Measurements from ENCODE around the gene USF3. TPM values are rescaled to one million over a fixed set of nuclear protein-coding genes. Genes with fewer than 3 reads are reported as not detected.

USF3 gene
- total RNA-seq, 2 donors from 2014 or later, result 22.2 to 25.3 TPM

GRCh38 chr3:113634782-113635474, 61.5 kb downstream of the USF3 start:
- intact Hi-C loops (cut with DNase I), result no loop called here
- no peak for TF ChIP-seq CTCF (IDR thresholded peaks at IDR 0.05)
- peak; percentile 34 for TF ChIP-seq POLR2AphosphoS5 (IDR thresholded peaks at IDR 0.05)
- TF ChIP-seq POLR2A (IDR thresholded peaks at IDR 0.05), result no peak
- Histone ChIP-seq H3K9me3 (no peaks in the 10 kb centered on the region), H3K27me3 (replicated peaks; ENCODE audit: insufficient read depth) (no peaks in the 10 kb centered on the region), H3K36me3 (no peaks in the 10 kb centered on the region), H3K4me3 (no peak overlapping the region), H3K4me1 (replicated peaks) (no peaks in the 10 kb centered on the region), H3K27ac (no peak overlapping the region)
- 41% methylated on average over 8 of the region's 8 CpGs for WGBS
- no peak for DNase-seq (ENCODE audit: low spot score)

- Histone ChIP-seq H3K9me3 (no peaks in the 10 kb centered on the region), H3K4me3 (no peak overlapping the region), H3K36me3 (no peaks in the 10 kb centered on the region), H3K27ac (no peak overlapping the region), H3K4me1 (replicated peaks) (no peaks in the 10 kb centered on the region), H3K27me3 (replicated peaks; ENCODE audit: insufficient read depth) (no peaks in the 10 kb centered on the region)
- intact Hi-C loops (cut with DNase I), result no loop called here
- no peak for TF ChIP-seq POLR2AphosphoS5 (IDR thresholded peaks at IDR 0.05)
- TF ChIP-seq POLR2A (IDR thresholded peaks at IDR 0.05), result no peak
- TF ChIP-seq CTCF (IDR thresholded peaks at IDR 0.05), result no peak
- 73% methylated on average over 6 of the region's 6 CpGs for WGBS
- DNase-seq (ENCODE audit: low spot score), result no peak
Measured at GRCh38 chr3:113631573-113631972, 64.9 kb downstream of the USF3 start.

GRCh38 chr3:113630956-113631542, 65.4 kb downstream of the USF3 start:
- Histone ChIP-seq H3K36me3 (no peaks in the 10 kb centered on the region), H3K4me1 (replicated peaks) (no peaks in the 10 kb centered on the region), H3K4me3 (no peak overlapping the region), H3K27ac (no peak overlapping the region), H3K27me3 (replicated peaks; ENCODE audit: insufficient read depth) (no peaks in the 10 kb centered on the region), H3K9me3 (no peaks in the 10 kb centered on the region)
- DNase-seq (ENCODE audit: low spot score), result no peak
- intact Hi-C loops (cut with DNase I), result no loop called here
- WGBS, result 75% methylated on average over 3 of the region's 3 CpGs
- TF ChIP-seq CTCF (IDR thresholded peaks at IDR 0.05) (no peak), POLR2A (IDR thresholded peaks at IDR 0.05) (no peak), POLR2AphosphoS5 (IDR thresholded peaks at IDR 0.05) (no peak)

GRCh38 chr3:113629584-113630421, 66.6 kb downstream of the USF3 start:
- intact Hi-C loops (cut with DNase I), result loop anchor here (5.0 to 10.0 kb wide), 2 partner anchors 105 to 133 kb away; no protein-coding TSS in a partner anchor
- H3K4me1 ChIP-seq (replicated peaks), result no peaks in the 10 kb centered on the region
- H3K27me3 ChIP-seq (replicated peaks; ENCODE audit: insufficient read depth), result no peaks in the 10 kb centered on the region
- H3K4me3 ChIP-seq, result no peak overlapping the region
- WGBS, result 49% methylated on average over 16 of the region's 16 CpGs
- H3K36me3 ChIP-seq, result no peaks in the 10 kb centered on the region
- TF ChIP-seq POLR2AphosphoS5 (IDR thresholded peaks at IDR 0.05), result no peak
- TF ChIP-seq POLR2A (IDR thresholded peaks at IDR 0.05), result no peak
- TF ChIP-seq CTCF (IDR thresholded peaks at IDR 0.05), result no peak
- DNase-seq (ENCODE audit: low spot score), result no peak
- H3K9me3 ChIP-seq, result no peaks in the 10 kb centered on the region
- H3K27ac ChIP-seq, result no peak overlapping the region
